ENCODE measurements around the gene TAC4.

- no peak for TF ChIP-seq CTCF (IDR thresholded peaks at IDR 0.05)
- no peak for TF ChIP-seq POLR2A (IDR thresholded peaks at IDR 0.05)
Measured at GRCh38 chr17:49850772-49851386, 3.0 kb upstream of the TAC4 start.

Measured in tibial nerve (tissue), 3 donors.